LNCaP clone FGC (cell line): ENCODE results near the gene OR2V1.

Experiments
- DNase-seq: peaks from one replicate; pipeline ENCODE4 v3.0.0-alpha.2; 2011; ENCODE audit warnings: low read depth
- H3K4me3 ChIP-seq: 2 replicates; pipeline ENCODE4 v1.5.1; 2011; ENCODE audit warnings: mild to moderate bottlenecking, low read depth, low read length, control low read depth
- TF ChIP-seq, protein P1 (sequence below): IDR thresholded peaks from 2 replicates; pipeline ENCODE4 v1.5.1; 2012; ENCODE audit warnings: mild to moderate bottlenecking; ENCODE audit not compliant: control insufficient read depth, insufficient read depth; ENCODE audit errors: extremely low read depth

OR2V1 gene

DNA sequence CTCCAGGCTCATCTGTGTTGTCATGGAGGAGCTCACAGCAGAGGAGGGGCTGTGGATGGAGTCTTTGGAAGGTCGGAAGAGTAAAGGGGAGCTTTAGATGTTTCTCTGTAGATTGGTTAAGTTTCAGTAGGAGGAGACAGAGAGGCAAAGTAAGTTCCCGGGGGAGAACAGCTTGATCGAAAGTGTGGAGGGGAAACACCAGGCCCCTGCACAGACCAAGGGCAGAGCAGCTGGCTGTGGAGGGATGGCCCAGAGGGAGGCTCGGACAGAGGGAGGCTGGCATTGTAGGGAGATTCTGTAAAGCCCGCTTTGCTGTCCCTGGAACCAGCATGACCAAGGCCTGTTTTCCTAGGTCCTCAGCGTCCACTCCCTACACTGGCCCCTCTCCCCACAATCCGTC, 11.1 kb upstream of the OR2V1 start:
- no peak for DNase-seq
- no peak overlapping the region for H3K4me3 ChIP-seq
- TF ChIP-seq, protein P1, sequence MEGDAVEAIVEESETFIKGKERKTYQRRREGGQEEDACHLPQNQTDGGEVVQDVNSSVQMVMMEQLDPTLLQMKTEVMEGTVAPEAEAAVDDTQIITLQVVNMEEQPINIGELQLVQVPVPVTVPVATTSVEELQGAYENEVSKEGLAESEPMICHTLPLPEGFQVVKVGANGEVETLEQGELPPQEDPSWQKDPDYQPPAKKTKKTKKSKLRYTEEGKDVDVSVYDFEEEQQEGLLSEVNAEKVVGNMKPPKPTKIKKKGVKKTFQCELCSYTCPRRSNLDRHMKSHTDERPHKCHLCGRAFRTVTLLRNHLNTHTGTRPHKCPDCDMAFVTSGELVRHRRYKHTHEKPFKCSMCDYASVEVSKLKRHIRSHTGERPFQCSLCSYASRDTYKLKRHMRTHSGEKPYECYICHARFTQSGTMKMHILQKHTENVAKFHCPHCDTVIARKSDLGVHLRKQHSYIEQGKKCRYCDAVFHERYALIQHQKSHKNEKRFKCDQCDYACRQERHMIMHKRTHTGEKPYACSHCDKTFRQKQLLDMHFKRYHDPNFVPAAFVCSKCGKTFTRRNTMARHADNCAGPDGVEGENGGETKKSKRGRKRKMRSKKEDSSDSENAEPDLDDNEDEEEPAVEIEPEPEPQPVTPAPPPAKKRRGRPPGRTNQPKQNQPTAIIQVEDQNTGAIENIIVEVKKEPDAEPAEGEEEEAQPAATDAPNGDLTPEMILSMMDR, result no peak

DNA sequence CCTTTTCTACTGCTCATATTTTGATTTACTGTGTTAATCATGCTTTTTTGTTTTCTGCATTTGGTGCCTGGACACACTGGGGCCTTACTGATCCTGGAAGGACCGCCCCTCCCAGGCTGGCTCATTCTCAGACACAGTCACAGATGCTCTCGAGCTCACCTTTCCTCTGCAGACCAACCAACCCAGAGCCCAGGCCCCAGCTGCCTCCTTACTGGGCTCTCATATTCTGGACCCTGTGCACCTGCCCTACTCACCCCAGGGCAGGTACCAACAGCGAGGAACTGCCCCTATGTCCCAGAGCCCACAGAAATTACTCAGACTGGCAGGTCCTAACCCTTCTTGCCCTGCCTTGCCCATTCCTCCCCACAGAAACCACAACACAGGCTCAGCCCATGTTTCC, 9.8 kb upstream of the OR2V1 start:
- DNase-seq, result no peak
- TF ChIP-seq, protein P1, result no peak
- no peak overlapping the region for H3K4me3 ChIP-seq

- no peak overlapping the region for H3K4me3 ChIP-seq
- TF ChIP-seq, protein P1, result no peak
- no peak for DNase-seq
Observed at GRCh38 chr5:181138258-181138657, 7.3 kb upstream of the OR2V1 start.

DNA sequence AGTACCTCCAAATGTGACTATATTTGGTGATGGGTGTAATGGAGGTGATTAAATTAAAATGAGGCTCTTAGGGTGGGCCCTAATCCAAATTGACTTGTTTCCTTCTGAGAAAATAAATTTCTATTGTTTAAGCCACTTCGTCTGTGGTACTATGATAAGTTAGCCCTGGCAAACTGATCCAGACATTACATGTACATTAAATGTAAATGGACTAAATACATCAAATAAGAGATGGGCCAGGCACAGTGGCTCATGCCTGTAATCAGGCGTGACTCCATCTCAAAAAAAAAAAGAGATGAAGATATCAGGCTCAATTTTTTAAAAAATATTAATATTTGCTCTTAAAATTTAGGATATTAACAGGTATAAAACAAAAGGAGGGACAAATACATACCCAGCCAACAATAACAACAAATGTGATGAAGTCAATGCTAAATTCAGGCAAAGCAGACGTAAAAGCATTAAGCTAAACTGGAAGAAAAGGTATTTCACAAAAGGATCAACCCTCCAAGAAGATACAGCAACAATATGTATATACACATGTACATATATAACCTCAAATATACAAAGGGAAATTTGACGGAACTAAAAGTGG, 5.5 kb upstream of the OR2V1 start:
- H3K4me3 ChIP-seq, result no peak overlapping the region
- TF ChIP-seq, protein P1, result no peak
- DNase-seq, result no peak

DNA sequence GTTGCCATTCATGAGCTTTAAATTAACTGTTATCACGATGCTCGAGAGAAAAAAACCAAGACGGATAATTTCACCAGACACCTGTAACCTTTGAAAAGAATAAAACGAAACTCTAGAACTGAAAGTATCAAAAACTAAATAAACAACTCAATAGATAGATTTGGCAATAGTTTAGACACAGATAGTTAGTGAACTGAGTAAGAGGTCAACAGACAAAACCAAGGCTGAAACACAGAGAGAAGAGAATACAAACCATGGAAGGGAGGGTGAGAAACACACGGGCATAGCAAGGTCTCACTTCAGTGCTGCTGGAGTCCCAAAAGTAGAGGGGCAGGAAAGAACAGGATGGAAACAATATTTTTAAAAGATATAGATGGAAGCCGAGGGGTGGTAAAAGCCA, 3.3 kb upstream of the OR2V1 start:
- no peak overlapping the region for H3K4me3 ChIP-seq
- no peak for DNase-seq
- TF ChIP-seq, protein P1, result no peak

DNA sequence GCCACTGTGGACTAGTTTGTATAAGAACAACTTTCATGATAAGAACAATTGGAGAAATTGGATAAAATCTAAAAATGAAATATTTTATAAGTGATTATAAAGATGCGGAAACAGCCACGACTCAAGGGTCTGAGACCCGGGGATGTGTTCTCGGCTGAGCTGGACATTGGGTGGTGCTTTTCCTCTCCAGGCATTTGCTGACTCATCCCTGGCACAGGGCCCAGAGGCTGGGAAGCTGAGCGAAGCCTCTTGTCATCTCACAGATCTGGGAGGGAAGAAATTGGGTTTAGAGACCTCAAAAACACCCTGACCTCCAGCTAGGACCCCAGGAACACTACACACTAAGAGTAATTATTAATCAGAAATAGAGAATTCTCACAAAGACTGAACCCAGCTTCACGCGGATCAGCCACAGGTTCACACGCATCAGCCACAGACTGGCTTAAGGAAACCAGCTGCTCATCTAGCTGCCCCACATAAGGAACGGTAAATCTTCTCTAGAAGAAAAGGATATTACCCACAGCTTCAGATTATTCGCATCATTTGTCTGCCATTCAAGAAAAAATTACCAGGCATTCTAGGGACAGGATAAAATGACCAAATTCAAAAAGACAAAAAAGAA, 2.8 kb upstream of the OR2V1 start:
- DNase-seq, result no peak
- no peak overlapping the region for H3K4me3 ChIP-seq
- TF ChIP-seq, protein P1, result no peak

DNA sequence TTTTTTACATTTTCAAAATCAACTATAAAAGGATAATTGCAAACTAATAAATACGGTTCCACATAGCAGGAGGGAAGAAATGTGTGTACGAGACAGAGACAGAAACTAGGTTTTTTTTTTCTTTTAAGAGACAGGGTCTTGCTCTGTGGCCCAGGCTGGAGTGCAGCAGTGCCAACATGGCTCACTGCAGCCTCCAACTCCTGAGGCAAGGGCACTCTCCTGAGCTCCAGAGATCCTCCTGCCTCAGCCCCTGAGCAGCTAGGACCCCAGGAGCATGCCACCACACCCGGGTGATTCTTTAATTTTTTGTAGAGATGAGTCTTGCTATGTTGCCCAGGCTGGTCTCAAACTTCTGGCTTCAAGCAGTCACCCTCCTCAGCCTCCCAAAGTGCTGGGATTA, 2.1 kb upstream of the OR2V1 start:
- TF ChIP-seq, protein P1, result no peak
- H3K4me3 ChIP-seq, result no peak overlapping the region
- no peak for DNase-seq
